ENCODE data around the gene BEND6. TPM values are rescaled to one million over a fixed set of nuclear protein-coding genes. Genes with fewer than 3 reads are reported as not detected.
"Not testable (repeated sequence)": the region's sequence is repeated elsewhere in the genome, so short reads cannot be mapped to it uniquely, and the experiment has no call there.

Gene BEND6
- polyA plus RNA-seq, 4 donors: 4.1 to 7.4 (median 6.6) TPM

DNA sequence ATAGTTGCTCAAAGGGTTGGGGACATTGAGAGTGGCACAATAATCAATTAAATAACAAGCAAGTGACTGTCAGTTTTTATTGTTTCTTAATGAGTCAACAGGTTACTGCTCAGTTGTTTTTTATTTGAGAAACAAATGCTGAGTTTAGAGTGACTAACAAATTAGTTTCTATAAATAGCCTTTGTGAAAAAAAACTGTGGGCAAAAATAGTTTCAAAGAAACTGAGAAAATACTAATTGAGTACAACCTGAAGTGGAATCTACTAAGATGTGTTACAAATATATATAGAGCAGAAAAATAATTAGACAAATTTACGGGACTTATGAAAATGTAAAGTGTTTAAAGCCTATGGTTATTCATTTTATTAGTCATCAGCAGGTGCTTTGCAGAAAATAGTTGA, 22.3 kb downstream of the BEND6 start:
- DNase-seq (ENCODE audit: low read depth in 4 of 4, low spot score in 3 of 4): no peak

DNA sequence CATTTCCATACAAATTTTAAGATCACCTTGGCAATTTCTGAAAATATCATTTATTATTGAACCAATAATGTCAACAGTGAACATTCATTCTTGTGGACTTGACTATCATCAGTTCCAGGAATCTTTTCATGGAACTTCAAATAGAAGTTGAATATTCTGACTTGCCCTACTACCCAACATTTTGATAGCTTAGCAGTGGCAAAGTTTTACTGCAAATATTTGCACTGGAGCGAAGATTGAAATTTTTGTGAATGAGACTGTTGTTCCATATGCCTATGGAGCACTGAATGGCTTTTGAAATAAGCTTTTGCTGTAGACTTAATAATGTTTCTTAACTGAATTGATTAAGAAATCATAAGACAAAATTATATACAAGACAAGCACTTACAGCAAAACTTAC, 23.6 kb downstream of the BEND6 start:
- DNase-seq (ENCODE audit: low read depth in 4 of 4, low spot score in 3 of 4): no peak

DNA sequence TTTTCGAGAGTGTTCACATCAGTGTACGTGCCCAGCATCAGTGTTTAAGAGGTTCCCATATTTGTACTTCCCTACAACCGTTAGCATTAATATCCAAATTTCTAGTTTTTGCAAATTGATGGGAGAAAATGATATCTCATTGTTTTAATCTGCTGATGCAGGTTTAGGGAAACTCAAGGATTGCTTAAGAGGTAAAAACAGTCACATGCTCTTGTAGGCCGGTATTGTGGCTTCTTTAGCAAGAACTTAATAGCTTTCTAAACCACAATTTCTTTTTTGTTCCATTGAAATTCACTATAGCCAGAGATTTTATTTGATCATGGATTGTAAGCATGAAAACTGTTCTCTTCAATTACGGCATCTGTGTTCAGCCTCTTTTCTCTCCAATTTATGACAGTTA, 29.5 kb downstream of the BEND6 start:
- no peak for DNase-seq (ENCODE audit: low read depth in 4 of 4, low spot score in 3 of 4)

DNA sequence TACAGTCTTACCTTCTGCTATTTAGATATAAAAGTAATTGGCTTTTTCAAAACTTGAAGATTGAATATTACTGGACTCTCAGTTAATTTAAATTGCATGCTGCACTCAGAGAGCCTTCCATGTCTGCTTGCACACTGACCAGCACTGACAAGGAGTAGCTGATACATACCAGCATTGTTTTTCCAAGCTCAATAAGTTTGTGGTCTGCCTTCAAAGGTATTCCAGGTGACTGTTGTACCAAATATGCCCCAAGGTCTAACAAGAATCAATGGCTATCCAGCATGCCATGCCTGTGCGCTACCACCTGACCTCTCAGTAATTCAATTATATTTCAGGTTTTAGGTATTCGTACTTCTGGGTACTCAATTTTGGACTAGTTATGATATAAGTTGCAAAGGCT, 30.0 kb downstream of the BEND6 start:
- no peak for DNase-seq (ENCODE audit: low read depth in 4 of 4, low spot score in 3 of 4)

DNA sequence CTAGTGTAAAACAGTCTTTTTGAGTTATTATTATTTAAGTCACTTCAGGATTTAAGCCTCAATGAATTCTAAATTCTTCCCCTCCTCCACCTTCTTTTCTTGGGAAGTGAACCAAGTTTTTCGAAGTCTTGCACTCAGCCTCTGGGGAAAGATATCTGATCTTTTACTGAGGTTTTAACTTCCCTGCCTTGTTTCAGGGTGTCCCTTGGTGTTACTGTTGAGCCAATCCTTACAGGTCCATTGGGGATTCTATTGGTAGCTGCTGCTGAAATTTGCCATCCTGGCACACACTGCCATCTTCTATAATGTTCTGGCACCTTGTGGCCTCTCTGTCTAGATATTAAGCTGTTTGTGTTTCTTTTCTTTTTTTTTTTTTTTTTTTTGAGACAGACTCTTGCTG, 31.7 kb downstream of the BEND6 start:
- DNase-seq (ENCODE audit: low read depth in 4 of 4, low spot score in 3 of 4): no peak

DNA sequence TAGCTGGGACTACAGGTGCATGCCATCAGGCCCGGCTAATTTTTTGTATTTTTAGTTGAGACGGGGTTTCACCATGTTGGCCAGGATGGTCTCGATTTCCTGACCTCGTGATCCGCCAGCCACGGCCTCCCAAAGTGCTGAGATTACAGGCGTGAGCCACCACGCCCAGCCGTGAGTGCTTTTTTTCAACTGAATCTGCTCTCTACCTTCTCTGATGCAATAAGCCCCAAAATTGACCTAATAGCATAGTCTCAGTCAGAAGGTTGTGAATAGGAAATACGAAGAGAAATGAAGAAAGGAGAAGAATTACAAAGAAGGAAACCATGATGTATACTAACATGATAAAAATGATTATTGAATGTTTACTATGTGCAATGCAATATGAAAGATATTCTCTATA, 33.2 kb downstream of the BEND6 start:
- no peak for DNase-seq (ENCODE audit: low read depth in 4 of 4, low spot score in 3 of 4)

DNA sequence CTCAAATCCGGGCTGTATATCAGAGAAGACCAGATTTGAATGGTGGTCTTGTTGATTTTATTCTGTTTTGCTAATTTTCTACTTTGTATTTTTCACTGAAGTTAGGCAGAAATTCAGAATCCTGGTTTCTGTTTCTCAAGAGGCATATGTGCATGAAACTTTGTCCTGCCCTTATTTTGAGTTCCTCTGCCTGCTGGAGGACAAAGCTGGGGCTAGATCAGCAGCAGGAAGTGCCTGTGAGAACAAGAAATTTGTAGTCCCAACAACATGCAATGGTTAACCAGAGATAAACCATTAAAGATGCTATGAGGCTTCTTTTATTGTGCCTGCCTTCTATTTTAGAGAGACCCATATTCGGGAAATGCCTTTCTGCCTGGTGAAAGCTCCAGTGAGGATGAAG, 37.1 kb downstream of the BEND6 start:
- DNase-seq (ENCODE audit: low read depth in 4 of 4, low spot score in 3 of 4): no peak

DNA sequence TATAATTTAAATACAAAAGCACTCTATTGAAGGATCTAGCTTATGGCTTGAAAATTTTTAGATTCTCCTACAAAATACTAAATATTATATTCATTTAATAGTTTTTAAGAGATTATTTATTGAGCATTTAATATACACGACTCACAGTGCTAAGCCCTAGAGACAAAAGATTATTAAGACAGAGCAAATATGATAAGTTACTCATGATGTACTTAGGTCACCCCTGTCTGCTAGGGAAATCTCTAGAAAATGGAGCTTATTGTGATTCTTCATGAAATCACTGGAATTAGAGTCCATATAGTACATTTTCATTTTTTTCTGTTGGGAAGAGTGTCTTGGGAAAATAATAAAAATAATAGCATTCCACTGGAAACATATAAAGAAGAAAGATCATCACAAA, 37.8 kb downstream of the BEND6 start:
- DNase-seq (ENCODE audit: low read depth in 4 of 4, low spot score in 3 of 4): no peak

DNA sequence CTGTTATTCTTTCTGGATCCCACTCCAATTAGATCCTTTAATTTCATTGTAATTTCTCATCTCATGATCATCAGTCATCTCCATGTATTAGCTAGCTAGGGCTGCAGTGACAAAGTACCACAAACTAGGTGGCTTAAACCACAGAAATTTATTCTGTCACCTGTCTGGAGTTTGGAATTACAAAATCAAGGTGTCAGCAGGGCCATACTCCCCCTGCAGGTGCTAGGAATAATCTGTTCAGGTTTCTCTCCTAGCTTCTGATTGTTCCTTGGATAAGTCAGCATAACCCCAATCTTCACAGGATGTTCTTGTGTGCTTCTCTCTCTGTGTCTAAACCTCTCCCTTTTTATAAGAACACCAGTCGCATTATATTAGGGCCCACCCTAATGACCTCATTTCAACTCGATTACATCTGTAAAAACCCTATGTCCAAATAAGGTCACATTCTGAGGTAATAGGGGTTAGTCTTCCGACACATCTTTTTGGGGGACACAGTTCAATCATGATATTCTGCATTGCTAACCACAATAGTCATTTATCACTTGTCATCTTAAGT, 40.5 kb downstream of the BEND6 start:
- DNase-seq (ENCODE audit: low read depth in 4 of 4, low spot score in 3 of 4): no peak

DNA sequence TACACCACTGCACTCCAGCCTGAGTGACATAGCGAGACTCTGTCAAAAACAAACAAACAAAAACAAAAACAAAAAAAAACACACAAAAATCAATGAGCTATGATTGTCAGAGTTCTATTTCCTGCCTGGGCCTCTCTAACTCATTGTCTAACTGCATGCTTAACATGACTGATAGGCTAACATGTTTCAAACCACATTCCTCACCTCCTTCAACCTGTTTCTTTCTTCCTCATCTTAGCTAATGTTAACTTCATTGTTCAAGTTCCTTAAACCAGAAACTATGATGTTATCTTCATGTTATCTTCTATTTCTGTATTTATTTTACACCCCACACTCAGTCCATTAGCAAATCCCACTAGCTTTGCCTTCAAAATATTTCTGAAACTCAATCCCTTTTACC, 41.5 kb downstream of the BEND6 start:
- DNase-seq (ENCODE audit: low read depth in 4 of 4, low spot score in 3 of 4): no peak

DNA sequence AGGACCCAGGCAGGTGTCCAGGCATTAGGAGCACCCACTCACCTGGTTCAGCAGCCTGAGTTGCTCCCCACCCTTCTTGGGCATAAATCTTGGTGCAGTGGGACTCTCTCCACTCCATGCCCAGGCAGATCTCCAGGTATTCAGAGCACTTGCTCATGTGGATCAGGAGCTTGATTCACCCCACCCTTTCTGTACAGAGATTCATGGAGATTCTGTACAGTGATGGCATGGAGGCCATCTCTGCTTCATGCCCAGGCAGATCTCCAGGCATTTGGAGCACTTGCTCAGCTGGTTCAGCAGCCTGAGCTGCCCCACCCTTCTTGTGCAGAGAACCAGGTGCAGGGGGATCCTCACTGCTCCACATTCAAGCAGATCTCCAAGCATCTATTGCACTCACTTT, 44.1 kb downstream of the BEND6 start:
- DNase-seq (ENCODE audit: low read depth in 4 of 4, low spot score in 3 of 4): no peak

DNA sequence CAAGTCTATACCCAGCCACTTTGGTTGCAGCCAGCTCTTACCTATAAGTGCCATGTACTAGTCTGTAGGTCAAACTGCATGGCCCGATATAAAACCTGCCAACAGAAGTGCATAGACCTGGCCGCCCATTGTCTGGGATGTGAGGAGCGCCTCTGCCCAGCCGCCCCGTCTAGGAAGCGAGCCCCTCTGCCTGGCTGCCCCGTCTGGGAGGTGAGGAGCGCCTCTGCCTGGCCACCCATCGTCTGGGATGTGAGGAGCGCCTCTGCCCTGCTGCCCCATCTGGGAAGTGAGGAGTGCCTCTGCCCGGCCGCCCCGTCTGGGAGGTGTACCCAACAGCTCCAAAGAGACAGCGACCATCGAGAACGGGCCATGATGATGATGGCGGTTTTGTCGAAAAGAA, 44.8 kb downstream of the BEND6 start:
- DNase-seq (ENCODE audit: low read depth in 4 of 4, low spot score in 3 of 4): not testable (repeated sequence)

DNA sequence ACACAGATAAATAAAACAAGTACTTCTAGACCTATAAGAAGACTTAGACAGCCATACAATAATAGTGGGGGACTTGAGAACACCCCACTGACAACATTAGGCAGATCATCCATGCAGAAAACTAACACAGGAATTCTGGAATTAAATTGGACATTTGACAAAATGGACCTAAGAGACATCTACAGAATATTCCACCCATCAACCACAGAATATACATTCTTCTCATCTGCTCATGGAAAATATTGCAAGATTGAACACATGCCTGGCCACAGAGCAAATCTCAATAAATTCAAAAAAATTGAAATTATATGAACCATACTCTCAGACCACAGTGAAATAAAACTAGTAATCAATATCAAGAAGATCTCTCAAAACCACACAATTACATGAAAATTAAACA, 47.3 kb downstream of the BEND6 start:
- no peak for DNase-seq (ENCODE audit: low read depth in 4 of 4, low spot score in 3 of 4)

DNA sequence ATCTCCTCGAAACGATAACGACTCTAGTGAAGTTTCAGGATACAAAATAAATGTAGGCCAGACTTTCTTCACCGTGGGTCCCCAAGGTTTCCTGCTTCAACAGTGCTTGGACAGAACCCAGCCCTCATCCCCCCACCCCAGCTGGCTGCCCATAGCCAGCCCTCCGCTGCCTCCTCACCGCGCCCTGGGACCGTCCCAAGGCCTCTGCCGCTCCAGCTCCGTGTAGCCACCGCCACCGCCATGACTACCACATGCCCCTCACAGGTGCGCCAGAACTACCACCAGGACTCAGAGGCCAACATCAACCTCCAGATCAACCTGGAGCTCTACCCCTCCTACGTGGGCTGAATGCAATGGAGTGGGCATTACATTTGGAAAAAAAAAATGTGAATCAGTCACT, 49.4 kb downstream of the BEND6 start:
- no peak for DNase-seq (ENCODE audit: low read depth in 4 of 4, low spot score in 3 of 4)

DNA sequence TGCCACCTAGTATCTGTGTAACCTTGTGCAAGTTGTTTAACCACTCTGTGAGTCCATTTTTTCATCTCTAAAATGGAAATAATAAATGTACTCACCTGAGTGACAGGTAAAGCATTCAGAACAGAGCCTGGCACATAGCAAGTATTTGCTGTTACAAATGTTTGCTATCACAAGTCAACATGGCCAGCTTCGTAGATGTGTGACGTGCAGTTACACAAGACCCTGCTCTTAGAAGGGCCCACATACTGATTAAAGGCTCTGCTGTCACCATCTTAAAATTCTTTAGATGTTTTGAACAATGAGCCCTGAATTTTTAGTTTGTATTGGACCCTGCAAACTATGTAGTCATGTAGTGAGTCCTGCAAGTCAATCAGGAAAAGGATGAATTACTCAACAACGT, 51.2 kb downstream of the BEND6 start:
- no peak for DNase-seq (ENCODE audit: low read depth in 4 of 4, low spot score in 3 of 4)

DNA sequence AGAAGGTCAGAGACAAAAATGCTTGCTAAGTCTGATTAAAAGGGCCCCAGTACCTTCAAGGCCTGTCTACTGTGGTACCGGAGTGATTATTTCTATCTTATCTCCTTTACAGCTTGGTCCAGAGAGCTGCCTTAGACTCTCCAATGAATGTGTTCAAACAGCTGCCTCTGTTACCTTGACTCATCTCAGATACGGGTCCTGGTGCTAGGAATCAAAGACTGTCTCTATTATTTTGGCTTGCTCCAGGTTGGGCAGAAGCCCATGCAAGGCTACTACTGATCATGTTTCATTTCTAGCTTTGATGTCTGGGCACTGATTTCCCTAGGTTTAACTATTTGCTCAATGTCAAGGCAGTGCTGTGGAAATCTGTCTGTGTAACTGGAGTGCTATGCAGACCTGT, 53.2 kb downstream of the BEND6 start:
- DNase-seq (ENCODE audit: low read depth in 4 of 4, low spot score in 3 of 4): not testable (repeated sequence)

DNA sequence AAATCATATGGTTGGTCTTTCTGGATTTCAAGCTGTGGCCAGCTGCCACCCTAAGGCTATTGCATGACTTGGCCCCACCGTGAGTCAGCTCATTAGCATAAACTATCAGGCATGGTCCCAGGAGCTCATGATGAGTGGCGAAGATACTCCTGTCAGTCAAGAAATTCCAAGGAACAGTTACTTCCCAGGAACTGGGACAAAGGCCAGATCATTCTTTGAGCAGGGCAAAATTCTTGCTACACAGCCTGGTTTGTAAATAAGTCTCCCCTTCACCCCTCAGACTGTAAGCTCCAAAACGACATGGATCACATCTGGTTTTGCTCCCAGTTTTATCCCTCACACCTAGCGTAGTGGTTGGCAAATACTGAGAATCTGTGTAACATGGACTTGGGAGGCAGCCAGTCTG, 58.6 kb downstream of the BEND6 start:
- DNase-seq (ENCODE audit: low read depth in 4 of 4, low spot score in 3 of 4): no peak

DNA sequence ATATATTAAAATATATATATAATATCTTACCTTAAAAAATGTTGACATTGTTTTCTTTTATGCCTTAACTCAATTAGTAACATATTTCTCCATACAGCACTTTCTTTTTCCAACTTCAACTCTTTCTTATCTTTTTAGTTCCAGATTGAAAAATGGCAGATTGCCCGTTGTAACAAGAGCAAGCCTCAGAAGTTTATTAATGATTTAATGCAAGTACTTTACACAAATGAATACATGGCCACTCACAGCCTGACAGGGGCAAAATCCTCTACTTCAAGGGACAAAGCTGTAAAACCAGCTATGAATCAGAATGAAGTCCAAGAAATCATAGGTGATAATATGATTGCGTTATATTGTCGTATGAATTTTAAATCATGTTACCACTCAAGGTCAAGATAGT, 62.2 kb downstream of the BEND6 start:
- DNase-seq (ENCODE audit: low read depth in 4 of 4, low spot score in 3 of 4): no peak

DNA sequence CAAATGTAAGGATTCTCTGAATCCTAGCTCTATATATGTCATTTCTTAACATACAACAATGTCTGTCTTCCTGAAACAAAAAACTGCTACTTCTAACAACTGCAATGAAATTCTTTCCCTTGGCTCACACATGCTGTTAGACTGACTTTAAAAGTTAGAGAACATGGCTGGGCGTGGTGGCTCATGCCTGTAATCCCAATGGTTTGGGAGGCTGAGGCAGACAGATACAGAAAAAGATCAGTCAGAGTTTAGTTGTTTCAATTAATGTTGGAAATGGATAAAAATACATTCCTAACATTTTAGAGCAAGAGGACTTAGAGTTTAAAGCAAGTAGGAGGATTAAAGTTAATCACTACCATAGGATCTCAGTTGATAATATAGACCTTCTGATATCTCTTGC, 62.9 kb downstream of the BEND6 start:
- DNase-seq (ENCODE audit: low read depth in 4 of 4, low spot score in 3 of 4): no peak

DNA sequence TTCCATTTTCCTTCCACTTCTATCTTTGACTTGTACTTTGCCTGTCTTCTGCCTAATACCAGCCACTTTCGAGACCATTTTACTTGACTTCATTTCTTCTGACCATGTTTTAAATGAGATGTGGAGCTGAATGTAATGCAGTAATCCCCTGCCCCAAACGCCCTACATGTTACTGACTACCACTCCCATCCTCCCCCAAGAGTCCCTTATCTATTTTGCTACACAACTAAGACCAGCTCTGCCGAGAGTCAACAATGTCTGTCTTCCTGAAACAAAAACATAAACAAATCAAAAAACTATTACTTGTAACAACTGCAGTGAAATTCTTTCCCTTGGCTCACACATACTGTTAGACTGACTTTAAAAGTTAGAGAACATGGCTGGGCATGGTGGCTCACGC, 64.5 kb downstream of the BEND6 start:
- DNase-seq (ENCODE audit: low read depth in 4 of 4, low spot score in 3 of 4): no peak

DNA sequence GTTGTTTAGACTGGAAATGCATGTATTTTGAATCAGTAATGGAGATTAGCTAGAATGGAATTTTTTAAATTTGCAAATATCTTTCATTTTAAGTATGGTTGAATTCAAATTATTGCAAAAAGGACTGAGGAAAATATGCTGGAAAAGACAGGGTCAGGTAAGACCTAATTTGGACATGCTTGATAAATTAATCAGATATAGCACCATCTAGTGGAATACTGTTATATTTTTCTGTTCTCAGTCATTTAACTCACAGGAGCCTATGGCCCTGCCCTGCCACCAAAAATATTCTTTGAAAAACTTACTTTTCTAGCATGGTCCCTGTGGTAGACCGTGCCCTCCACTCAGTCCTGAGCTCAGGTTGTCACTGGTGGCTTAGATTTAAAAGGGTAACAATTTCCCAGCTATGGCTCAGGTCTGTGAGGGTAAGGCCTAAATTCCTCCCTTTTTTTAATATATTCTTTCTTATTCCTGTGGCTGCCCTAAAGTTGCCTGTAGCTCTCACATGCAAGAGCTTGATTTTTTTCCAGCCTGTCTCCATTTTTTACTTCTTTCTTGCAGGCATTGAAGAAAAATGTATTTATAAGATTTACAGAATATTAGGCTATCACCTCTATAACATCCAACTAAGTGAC, 66.3 kb downstream of the BEND6 start:
- DNase-seq (ENCODE audit: low read depth in 4 of 4, low spot score in 3 of 4): no peak

DNA sequence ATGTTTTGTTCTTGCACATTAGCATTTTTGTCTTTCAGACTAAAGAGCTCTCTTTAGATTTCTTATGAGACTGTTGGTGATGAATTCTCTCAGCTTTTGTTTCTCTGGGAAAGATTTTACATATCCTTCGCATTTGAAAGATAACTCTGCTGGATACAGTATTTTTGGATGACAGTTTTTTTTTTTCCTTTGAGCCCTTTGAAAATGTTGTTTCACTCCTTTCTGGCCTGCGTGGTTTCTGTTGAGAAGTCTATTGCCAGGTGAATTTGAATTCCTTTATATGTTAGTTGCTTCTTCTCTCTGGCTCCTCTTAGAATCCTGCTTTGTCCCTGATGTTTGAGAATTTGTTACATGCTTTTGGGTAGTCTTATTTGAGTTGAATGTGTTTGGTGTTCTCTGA, 69.4 kb downstream of the BEND6 start:
- no peak for DNase-seq (ENCODE audit: low read depth in 4 of 4, low spot score in 3 of 4)

DNA sequence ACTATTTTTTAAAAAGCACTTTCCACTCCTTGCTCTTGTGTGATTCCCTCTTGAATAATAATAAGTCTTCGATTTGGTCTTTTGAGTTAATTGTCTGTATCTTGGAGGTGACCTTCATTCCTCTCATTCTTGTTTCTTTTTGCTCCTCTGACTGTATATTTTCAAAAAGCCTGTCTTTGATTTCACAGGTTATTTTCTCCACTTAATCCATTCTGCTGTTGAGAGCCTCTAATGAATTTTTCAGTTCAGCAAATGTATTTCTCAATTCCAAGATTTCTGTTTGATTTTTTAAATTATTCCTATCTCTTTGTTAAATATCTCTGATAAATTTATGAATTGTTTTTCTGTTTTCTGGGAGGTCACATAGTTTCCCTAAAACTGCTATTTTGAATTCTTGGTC, 69.9 kb downstream of the BEND6 start:
- DNase-seq (ENCODE audit: low read depth in 4 of 4, low spot score in 3 of 4): no peak

Measured in right renal pelvis (tissue), 4 donors.